Spinal cord (tissue), 10 donors: ENCODE data around the gene FBXL4. TPM values are rescaled to one million over a fixed set of nuclear protein-coding genes. Genes with fewer than 3 reads are reported as not detected.

Experiments
- DNase-seq, 6 donors: peaks; one replicate each; pipeline versions ENCODE4 v3.0.0 to v3.0.0-alpha.2; 2013 to 2015; ENCODE audit warnings: low spot score in 6 of 6, low read depth in 4 of 6
- H3K27ac ChIP-seq: one replicate; pipeline ENCODE4 v1.5.1; 2013; ENCODE audit warnings: low read depth, low read length, control low read depth
- H3K27me3 ChIP-seq: one replicate; pipeline ENCODE4 v1.6.1; 2013; ENCODE audit warnings: low read length; ENCODE audit not compliant: control insufficient read depth, insufficient read depth
- H3K36me3 ChIP-seq: one replicate; pipeline ENCODE4 v1.6.1; 2013; ENCODE audit warnings: low read length; ENCODE audit not compliant: control insufficient read depth, insufficient read depth
- H3K4me1 ChIP-seq: one replicate; pipeline ENCODE4 v1.6.1; 2013; ENCODE audit warnings: low read length; ENCODE audit not compliant: control insufficient read depth, insufficient read depth
- H3K4me3 ChIP-seq: one replicate; pipeline ENCODE4 v1.5.1; 2013; ENCODE audit warnings: low read depth, low read length, control low read depth
- H3K9me3 ChIP-seq: one replicate; pipeline ENCODE4 v1.6.1; 2013; ENCODE audit warnings: low read length; ENCODE audit not compliant: control insufficient read depth, insufficient read depth
- WGBS: methylation state at CpG from one replicate; pipeline ENCODE4 v1.1.5; 2013; ENCODE audit warnings: missing lambda C conversion rate; ENCODE audit not compliant: insufficient coverage; 5-methylcytosine and 5-hydroxymethylcytosine counted together
- polyA plus RNA-seq, 2 donors: library from polyadenylated mRNA; unstranded; fragments of 120-200 nt; gene quantifications; one replicate each; pipeline ENCODE4 v1.2.1, GENCODE V29; 2013; ENCODE audit not compliant: insufficient read length in 2 of 2
- total RNA-seq, 2 donors: library from RNA; depleted of rRNA in 1 of 2; stranded (reverse); fragments of 120-200 nt in 1 of 2; fragments of >200 nt in 1 of 2; gene quantifications; one replicate each; pipeline versions ENCODE4 v1.2.3 to v1.2.4, GENCODE V29; 2013 to 2014
- donor health status: healthy.

Gene FBXL4
- total and polyA plus RNA-seq, 4 donors = 10.5 to 35.4 (median 17.1) TPM

DNA sequence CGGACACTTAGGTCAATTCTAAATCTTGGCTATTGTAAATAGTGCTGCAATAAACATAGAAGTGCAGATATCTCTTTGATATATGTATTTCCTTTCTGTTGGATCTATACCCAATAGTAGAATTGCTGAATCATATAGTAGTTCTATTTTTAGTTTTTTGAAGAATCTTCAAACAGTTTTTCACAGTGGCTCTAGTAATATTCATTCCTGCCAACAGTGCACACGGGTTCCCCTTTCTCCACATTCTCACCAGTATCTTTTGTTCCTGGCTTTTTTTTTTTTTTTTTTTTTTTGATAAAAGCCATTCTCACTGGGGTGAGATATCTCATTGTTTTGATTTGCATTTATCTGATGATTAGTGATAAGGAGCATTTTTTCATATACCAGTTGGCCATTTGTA lies 1.8 kb upstream of the FBXL4 start:
- no peaks in the 10 kb centered on the region for H3K36me3 ChIP-seq
- peaks cover 3% of the 10 kb centered on the region for H3K4me1 ChIP-seq
- H3K27ac ChIP-seq = no peak overlapping the region
- DNase-seq = no peak
- no CpG with 5 or more reads among the region's 2 CpGs for WGBS
- H3K9me3 ChIP-seq = no peaks in the 10 kb centered on the region
- no peaks in the 10 kb centered on the region for H3K27me3 ChIP-seq
- no peak overlapping the region for H3K4me3 ChIP-seq

GRCh38 chr6:98946879-98947410 lies 801 bp downstream of the FBXL4 start:
- 30% methylated on average over 2 of the region's 9 CpGs for WGBS
- Histone ChIP-seq H3K4me3 (peak overlapping the region; percentile 69), H3K27ac (peak overlapping the region; percentile 85), H3K36me3 (no peaks in the 10 kb centered on the region), H3K9me3 (peaks cover 2% of the 10 kb centered on the region), H3K27me3 (no peaks in the 10 kb centered on the region), H3K4me1 (peaks cover 3% of the 10 kb centered on the region)
- peak in 2 of 6 donors; percentile 52 to 65 for DNase-seq

GRCh38 chr6:98946266-98946878 lies 1.4 kb downstream of the FBXL4 start:
- peak overlapping the region; percentile 85 for H3K27ac ChIP-seq
- no peaks in the 10 kb centered on the region for H3K36me3 ChIP-seq

DNA sequence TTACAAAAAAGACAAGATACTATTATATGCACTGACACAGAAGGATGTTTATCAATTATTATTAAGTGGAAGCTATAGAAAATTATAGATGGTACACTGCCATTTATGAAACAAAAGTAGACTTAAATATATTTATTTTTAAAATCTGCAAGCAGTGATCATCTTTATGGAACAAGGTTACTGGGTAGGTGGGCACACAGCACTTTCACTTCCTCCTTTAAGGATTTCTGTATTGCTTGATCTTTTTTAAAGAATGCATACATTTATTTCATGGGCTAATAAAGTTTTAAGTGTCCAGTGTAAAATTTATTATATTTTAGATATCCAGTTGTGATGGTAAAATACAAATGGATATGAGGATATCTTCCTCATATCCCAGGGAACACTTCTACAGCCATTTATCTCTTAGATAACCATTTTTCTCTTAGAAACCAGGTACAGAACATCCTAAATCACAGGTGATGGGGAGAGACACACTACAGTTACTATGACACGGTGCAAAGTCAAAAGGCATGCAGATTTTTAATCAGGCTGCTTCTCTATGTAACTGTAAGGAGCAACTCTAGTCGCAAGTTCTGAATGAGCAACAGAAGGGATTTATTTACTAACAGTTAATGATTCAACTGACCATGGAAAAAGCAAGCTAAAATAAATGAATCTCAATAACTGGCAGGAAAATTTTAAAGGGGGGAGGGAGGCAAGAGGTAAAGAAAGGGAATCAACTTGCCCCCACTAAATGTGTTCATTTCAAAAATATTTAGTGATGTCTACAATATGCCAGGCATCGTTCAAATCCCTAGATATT lies 2.2 kb downstream of the FBXL4 start:
- Histone ChIP-seq H3K9me3 (peaks cover 4% of the 10 kb centered on the region), H3K4me3 (no peak overlapping the region), H3K36me3 (no peaks in the 10 kb centered on the region), H3K4me1 (peaks cover 3% of the 10 kb centered on the region), H3K27ac (peak overlapping the region; percentile 16), H3K27me3 (no peaks in the 10 kb centered on the region)
- WGBS = no CpG with 5 or more reads among the region's 3 CpGs
- DNase-seq = no peak

More at GRCh38 chr6:98946266-98946878, 1.4 kb downstream of the FBXL4 start:
- H3K9me3 ChIP-seq = peaks cover 2% of the 10 kb centered on the region
- no peaks in the 10 kb centered on the region for H3K27me3 ChIP-seq
- peak overlapping the region; percentile 69 for H3K4me3 ChIP-seq
- DNase-seq = peak in 2 of 6 donors; percentile 14
- WGBS = no CpG with 5 or more reads among the region's 10 CpGs
- H3K4me1 ChIP-seq = peaks cover 3% of the 10 kb centered on the region

DNA sequence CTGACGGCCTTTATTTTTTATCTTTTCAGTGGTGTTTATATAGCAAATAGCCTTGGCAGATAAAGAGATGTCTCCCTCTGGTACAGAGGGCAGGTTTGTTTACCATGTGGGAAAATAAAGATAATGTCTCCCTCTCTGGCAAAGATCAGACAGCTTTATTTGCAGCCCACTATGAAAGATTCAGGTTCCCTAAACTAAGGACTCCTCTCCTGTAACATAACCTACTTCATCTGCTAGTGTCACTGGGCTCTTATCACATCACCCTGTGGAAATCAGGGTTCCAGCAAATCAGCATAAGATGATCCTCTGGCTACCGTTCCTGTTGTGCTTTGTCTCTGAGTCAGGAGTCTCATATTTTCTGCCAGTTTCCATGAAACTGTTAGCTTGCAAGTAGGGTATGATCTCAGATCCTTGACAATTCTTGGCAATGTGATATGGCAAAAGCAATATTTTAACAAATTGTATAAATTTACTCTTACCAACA lies 3.1 kb downstream of the FBXL4 start:
- Histone ChIP-seq H3K9me3 (peaks cover 11% of the 10 kb centered on the region), H3K4me3 (no peak overlapping the region), H3K36me3 (no peaks in the 10 kb centered on the region), H3K4me1 (peaks cover 3% of the 10 kb centered on the region), H3K27ac (no peak overlapping the region), H3K27me3 (no peaks in the 10 kb centered on the region)
- peak in 1 of 6 donors; percentile 29 for DNase-seq
- WGBS = 73% methylated on average over 2 of the region's 2 CpGs

DNA sequence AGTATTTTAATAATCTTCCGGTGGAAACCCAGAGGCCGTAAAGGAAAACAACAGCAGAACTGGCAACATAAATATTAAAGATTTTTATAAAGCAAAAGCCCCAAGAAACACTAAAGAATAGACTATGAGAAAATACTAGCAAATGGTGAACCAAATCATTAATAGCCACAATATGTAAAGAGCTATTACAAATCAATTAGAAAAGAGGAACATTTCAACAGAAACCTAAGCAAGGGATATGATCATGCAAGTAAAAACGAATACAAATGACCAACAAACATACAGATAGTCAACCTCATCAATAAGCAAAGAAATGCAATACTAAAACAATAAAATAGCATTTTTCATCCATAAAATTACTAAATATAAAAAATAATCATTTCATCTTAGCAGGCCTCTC lies 3.6 kb downstream of the FBXL4 start:
- no peak overlapping the region for H3K27ac ChIP-seq

DNA sequence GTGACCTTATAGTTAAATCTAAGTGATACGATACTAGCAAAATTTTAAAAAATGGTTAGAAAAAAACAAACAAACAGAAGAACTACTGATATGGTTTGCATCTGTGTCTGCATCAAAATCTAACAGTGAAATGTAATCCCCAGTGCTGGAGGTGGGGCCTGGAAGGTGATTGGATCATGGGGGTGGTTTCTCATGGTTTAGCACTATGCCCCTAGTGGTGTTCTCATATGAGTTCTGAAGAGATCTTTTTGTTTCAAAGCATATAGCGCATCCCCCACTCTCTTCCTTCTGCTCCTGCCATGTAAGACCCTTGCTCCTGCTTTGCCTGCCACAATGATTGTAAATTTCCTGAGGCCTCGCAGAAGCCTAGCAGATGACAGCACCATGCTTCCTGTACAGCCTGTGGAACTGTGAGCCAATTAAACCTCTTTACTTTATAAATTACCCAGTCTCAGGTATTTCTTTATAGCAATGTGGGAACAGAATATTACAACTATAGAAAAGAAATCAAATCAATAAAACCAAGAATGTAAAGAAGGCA lies 5.4 kb downstream of the FBXL4 start:
- H3K27ac ChIP-seq = no peak overlapping the region
- no peak for DNase-seq
- peaks cover 18% of the 10 kb centered on the region for H3K9me3 ChIP-seq
- WGBS = 100% methylated on average over 2 of the region's 3 CpGs
- H3K4me3 ChIP-seq = no peak overlapping the region
- no peaks in the 10 kb centered on the region for H3K36me3 ChIP-seq
- H3K4me1 ChIP-seq = peaks cover 3% of the 10 kb centered on the region
- no peaks in the 10 kb centered on the region for H3K27me3 ChIP-seq

More for the DNA sequence above, 3.6 kb downstream of the FBXL4 start:
- H3K36me3 ChIP-seq = no peaks in the 10 kb centered on the region
- no CpG with 5 or more reads among the region's 3 CpGs for WGBS
- no peaks in the 10 kb centered on the region for H3K27me3 ChIP-seq
- peaks cover 13% of the 10 kb centered on the region for H3K9me3 ChIP-seq
- DNase-seq = no peak
- H3K4me3 ChIP-seq = no peak overlapping the region
- H3K4me1 ChIP-seq = peaks cover 3% of the 10 kb centered on the region

DNA sequence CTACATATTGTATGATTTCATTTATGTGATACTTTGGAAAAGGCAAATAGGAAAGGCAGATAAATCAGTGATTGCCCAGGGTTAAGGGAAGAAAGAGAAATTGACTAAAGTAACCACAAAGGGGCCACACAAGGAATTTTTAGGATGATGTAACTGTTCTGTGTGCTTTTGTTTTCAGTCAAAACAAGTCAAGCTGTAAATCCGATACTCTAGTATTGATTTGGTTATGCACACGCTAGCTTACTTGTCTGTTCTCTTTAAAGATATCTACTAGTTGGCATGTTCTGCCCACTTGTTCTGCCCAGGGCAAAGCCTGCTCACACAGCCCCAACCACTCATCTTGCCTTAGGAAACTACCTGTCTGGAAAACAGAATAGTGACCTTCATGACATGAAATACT lies 6.4 kb downstream of the FBXL4 start:
- WGBS = 83% methylated on average over 1 of the region's 2 CpGs

DNA sequence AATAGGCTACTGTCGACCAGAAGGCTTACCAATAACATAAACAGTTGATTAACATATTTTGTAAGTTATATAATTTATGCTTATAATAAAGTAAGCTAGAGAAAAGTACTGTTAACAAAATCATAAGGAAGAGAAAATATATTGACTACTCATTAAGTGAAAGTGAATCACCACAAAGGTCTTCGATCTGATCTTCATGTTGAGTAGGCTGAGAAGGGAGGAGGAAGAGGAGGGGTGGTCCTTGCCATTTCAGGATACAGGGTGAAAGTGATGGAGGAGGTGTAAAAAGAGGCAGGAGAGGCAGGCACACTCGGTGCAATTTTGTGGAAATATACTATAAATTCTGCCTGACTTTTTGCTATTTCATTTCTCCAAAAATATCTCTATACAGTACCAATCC lies 10.4 kb downstream of the FBXL4 start:
- Histone ChIP-seq H3K4me3 (no peak overlapping the region), H3K27ac (no peak overlapping the region), H3K4me1 (no peaks in the 10 kb centered on the region), H3K36me3 (no peaks in the 10 kb centered on the region), H3K9me3 (peaks cover 18% of the 10 kb centered on the region), H3K27me3 (no peaks in the 10 kb centered on the region)
- no peak for DNase-seq
- 100% methylated on average over 1 of the region's 3 CpGs for WGBS

More for the DNA sequence above, 6.4 kb downstream of the FBXL4 start:
- Histone ChIP-seq H3K4me3 (no peak overlapping the region), H3K9me3 (peaks cover 18% of the 10 kb centered on the region), H3K36me3 (no peaks in the 10 kb centered on the region), H3K4me1 (no peaks in the 10 kb centered on the region), H3K27ac (no peak overlapping the region), H3K27me3 (no peaks in the 10 kb centered on the region)
- no peak for DNase-seq
